Renal pelvis (tissue), 12 donors: ENCODE data around the gene NUP54. TPM values are rescaled to one million over a fixed set of nuclear protein-coding genes. Genes with fewer than 3 reads are reported as not detected.
A peak's percentile ranks its signal among the peaks of the same experiment; 100 is the strongest.

Experiments used
- DNase-seq: peaks from one replicate; pipeline ENCODE4 v3.0.0-alpha.2; 2013
- long read RNA-seq, 16 experiments: transcript quantifications; one replicate each; lab custom pipeline, GENCODE V29; 2026
- polyA plus RNA-seq, 3 donors: library from polyadenylated mRNA; unstranded; fragments of 120-200 nt; gene quantifications; one replicate each; pipeline ENCODE4 v1.2.1, GENCODE V29; 2013; ENCODE audit not compliant: insufficient read length in 3 of 3

The NUP54 gene
- polyA plus RNA-seq, result 10 to 100 TPM; 67.3 to 93.6 (median 79.2) TPM
- long read RNA-seq, donor 1, transcript NUP54-201 (12 exons, 2,367 nt), result major isoform, 12 of 22 reads
- long read RNA-seq, donor 1, partial matches to known transcripts, result 9 of 22 reads
- long read RNA-seq, donor 1, other reads (novel, unspliced or antisense), result 0 of 22 reads
- long read RNA-seq, donor 2, transcript NUP54-201 (12 exons, 2,367 nt), result major isoform, 19 of 35 reads
- long read RNA-seq, donor 2, partial matches to known transcripts, result 16 of 35 reads
- long read RNA-seq, donor 2, other reads (novel, unspliced or antisense), result 0 of 35 reads
- long read RNA-seq, donor 3, transcript NUP54-201 (12 exons, 2,367 nt), result major isoform, 9 of 20 reads
- long read RNA-seq, donor 3, partial matches to known transcripts, result 8 of 20 reads
- long read RNA-seq, donor 3, other reads (novel, unspliced or antisense), result 0 of 20 reads
- long read RNA-seq, donor 4, transcript NUP54-201 (12 exons, 2,367 nt), result major isoform, 15 of 32 reads
- long read RNA-seq, donor 4, partial matches to known transcripts, result 15 of 32 reads
- long read RNA-seq, donor 4, other reads (novel, unspliced or antisense), result 0 of 32 reads
- long read RNA-seq, donor 5, transcript NUP54-201 (12 exons, 2,367 nt), result major isoform, 5 of 5 reads
- long read RNA-seq, donor 5, partial matches to known transcripts, result 0 of 5 reads
- long read RNA-seq, donor 5, other reads (novel, unspliced or antisense), result 0 of 5 reads
- long read RNA-seq, donor 6, transcript NUP54-201 (12 exons, 2,367 nt), result major isoform, 10 of 25 reads
- long read RNA-seq, donor 6, partial matches to known transcripts, result 14 of 25 reads
- long read RNA-seq, donor 6, other reads (novel, unspliced or antisense), result 0 of 25 reads
- long read RNA-seq, donor 7, transcript NUP54-201 (12 exons, 2,367 nt), result major isoform, 14 of 24 reads
- long read RNA-seq, donor 7, partial matches to known transcripts, result 8 of 24 reads
- long read RNA-seq, donor 7, other reads (novel, unspliced or antisense), result 0 of 24 reads
- long read RNA-seq, donor 8, transcript NUP54-201 (12 exons, 2,367 nt), result major isoform, 8 of 19 reads
- long read RNA-seq, donor 8, partial matches to known transcripts, result 11 of 19 reads
- long read RNA-seq, donor 8, other reads (novel, unspliced or antisense), result 0 of 19 reads
- long read RNA-seq, donor 9, transcript NUP54-201 (12 exons, 2,367 nt), result major isoform, 12 of 29 reads
- long read RNA-seq, donor 9, partial matches to known transcripts, result 17 of 29 reads
- long read RNA-seq, donor 9, other reads (novel, unspliced or antisense), result 0 of 29 reads
- long read RNA-seq, donor 10, transcript NUP54-201 (12 exons, 2,367 nt), result major isoform, 11 of 24 reads
- long read RNA-seq, donor 10, partial matches to known transcripts, result 12 of 24 reads
- long read RNA-seq, donor 10, other reads (novel, unspliced or antisense), result 0 of 24 reads
- long read RNA-seq, donor 11, partial matches to known transcripts, result 7 of 10 reads
- long read RNA-seq, donor 11, other reads (novel, unspliced or antisense), result 0 of 10 reads
- long read RNA-seq, donor 12, transcript NUP54-201 (12 exons, 2,367 nt), result major isoform, 11 of 30 reads
- long read RNA-seq, donor 12, partial matches to known transcripts, result 17 of 30 reads
- long read RNA-seq, donor 12, other reads (novel, unspliced or antisense), result 0 of 30 reads
- long read RNA-seq, donor 13, transcript NUP54-201 (12 exons, 2,367 nt), result major isoform, 8 of 16 reads
- long read RNA-seq, donor 13, partial matches to known transcripts, result 7 of 16 reads
- long read RNA-seq, donor 13, other reads (novel, unspliced or antisense), result 0 of 16 reads
- long read RNA-seq, donor 14, transcript NUP54-201 (12 exons, 2,367 nt), result major isoform, 12 of 33 reads
- long read RNA-seq, donor 14, partial matches to known transcripts, result 15 of 33 reads
- long read RNA-seq, donor 14, other reads (novel, unspliced or antisense), result 0 of 33 reads
- long read RNA-seq, donor 15, transcript NUP54-201 (12 exons, 2,367 nt), result major isoform, 9 of 20 reads
- long read RNA-seq, donor 15, partial matches to known transcripts, result 10 of 20 reads
- long read RNA-seq, donor 15, other reads (novel, unspliced or antisense), result 0 of 20 reads
- long read RNA-seq, donor 16, transcript NUP54-201 (12 exons, 2,367 nt), result major isoform, 10 of 36 reads
- long read RNA-seq, donor 16, partial matches to known transcripts, result 22 of 36 reads
- long read RNA-seq, donor 16, other reads (novel, unspliced or antisense), result 0 of 36 reads

GRCh38 chr4:76148142-76148865, at the start of gene NUP54:
NUP54 (minus strand) TSS chr4:76148397; CDS start chr4:76148374, 23 bp downstream.
- peak; percentile 97 for DNase-seq

DNA sequence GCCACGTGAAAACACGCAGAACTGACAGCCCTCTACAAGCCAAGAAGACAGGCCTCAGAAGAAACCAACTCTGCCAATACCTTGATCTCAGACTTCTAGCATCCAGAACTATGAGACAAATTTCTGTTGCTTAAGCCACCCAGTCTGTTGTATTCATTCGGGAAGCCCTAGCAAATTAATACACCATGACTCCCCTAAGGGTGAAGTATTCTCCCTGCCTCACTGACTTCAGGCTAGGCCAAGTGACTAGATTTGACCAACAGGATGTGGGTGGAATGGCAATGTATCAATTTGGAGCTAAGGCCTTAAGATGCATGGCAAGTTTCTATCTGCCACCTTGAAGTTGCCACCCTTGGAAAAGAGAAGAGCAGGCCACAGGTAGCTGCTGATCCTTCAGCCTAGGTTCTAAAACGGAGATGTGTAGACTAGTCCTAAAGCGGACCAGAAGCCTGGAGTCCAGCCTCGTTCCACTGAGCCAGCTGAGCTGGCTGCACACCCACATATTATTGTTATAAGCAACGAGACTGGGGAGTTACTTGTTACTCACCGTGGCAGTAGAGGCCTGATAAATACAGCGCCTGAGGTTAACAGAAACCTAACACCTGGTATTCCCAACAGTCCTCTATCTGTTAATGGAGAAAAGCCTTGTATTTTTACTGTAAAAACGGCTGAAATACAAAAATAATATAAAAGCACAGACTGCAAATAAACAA, 49.0 kb upstream of the NUP54 start:
- DNase-seq, result no peak

GRCh38 chr4:76196376-76196775, 48.2 kb upstream of the NUP54 start:
- DNase-seq, result no peak

GRCh38 chr4:76195326-76195725, 47.1 kb upstream of the NUP54 start:
- no peak for DNase-seq

GRCh38 chr4:76194325-76194724, 46.1 kb upstream of the NUP54 start:
- DNase-seq, result no peak

GRCh38 chr4:76192236-76192635, 44.0 kb upstream of the NUP54 start:
- DNase-seq, result no peak

DNA sequence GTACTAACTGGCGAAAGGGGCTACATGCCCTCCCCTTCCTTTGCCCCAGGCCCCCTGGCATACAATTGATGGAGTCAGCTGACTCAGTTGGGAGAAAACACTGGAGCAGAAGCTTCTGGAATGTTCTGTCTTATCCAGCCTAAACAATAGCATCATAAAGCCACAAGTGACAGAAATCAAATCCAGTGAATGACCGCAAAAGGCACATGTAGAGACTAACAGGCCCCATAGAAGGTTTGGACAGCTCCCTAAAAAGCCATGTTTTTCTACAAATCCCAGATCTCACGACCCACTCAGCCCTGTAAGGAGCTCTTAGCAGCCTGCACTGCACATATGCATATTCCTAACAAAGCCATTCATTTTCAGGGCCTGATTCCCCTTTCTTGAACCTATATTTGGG, 40.4 kb upstream of the NUP54 start:
- no peak for DNase-seq

- no peak for DNase-seq
Measured at GRCh38 chr4:76188149-76188548, 40.0 kb upstream of the NUP54 start.

DNA sequence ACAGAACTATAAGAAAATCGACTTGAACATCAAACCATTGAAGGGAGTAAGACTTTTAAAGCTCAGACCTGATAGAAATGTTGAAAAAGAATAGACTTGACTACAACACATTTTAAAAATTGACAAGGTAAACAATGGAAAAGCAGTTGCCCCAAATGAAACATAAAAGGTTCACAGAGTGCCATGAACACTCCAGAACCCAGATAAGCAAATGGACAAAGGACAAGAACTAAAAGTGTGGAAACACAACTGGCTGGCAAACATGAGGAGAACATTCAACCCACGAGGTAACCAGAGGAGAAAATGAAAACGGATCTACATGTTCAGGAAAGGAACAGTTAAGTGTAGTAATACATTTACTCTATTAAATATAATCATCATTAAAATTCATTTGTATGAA, 39.0 kb upstream of the NUP54 start:
- DNase-seq, result no peak

- DNase-seq, result no peak
Measured at GRCh38 chr4:76182463-76182862, 34.3 kb upstream of the NUP54 start.

DNA sequence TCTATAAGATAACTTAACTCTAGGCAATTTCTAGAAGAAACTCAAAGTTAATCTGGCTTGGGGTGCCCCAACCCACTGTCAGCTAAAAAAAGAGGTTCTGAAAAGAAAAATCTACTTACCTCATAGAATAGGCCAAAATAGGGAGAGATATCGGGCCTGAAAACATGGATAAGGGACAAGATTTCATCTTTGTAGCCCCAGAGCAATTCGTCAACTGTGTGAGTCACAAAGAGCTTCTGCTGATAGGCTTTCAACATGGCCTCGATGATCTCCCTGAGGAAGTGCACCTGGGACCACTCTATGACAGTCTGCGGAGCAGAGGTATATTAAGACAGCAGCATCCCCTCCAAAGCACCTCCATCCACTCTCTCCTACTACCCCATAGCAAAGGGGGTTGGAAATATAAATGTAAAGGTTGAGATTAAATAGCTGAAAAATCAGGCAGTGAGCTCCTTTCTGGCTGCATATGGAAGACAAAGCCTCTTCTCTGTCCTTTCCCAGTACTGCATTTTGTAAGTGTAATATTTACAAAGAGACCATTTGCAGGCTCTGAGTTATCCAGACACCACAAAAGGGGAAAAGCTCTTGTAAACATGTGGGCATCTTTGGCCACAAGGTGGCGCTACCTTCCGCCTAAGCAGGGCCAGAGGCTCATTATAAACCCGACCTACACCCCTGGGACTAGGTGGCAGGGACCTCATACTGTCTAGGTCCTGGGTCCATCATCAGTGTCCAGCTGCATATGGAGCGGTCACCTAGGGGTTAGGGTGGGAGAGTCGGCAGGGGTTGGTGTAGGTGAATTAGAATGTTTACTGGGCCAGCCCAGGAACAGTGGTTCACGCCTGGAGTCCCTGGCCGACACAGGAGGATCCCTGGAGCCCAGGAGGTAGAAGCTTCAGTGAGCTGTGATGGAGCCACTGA, 31.5 kb upstream of the NUP54 start:
- DNase-seq, result peak; percentile 73

GRCh38 chr4:76178296-76178695, 30.1 kb upstream of the NUP54 start:
- DNase-seq, result no peak

DNA sequence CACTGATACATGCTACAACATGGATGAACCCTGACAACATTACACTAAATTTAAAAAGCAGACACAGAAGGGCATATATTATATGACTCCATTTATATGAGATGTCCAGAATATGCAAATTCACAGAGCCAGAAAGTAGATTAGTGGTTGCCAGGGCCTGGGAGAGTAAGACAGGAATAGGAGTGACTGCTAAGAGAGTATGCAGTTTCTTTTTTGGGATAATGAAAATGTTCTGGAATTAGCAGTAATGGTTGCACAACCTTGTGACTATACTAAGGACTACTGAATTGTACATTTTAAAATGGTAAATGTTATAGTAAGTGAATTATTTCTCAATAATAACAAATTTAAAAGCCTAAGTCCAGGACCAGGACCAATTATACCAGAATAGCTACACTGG, 29.5 kb upstream of the NUP54 start:
- no peak for DNase-seq

GRCh38 chr4:76175336-76175735, 27.1 kb upstream of the NUP54 start:
- no peak for DNase-seq

- no peak for DNase-seq
Measured at GRCh38 chr4:76174216-76174615, 26.0 kb upstream of the NUP54 start.

DNA sequence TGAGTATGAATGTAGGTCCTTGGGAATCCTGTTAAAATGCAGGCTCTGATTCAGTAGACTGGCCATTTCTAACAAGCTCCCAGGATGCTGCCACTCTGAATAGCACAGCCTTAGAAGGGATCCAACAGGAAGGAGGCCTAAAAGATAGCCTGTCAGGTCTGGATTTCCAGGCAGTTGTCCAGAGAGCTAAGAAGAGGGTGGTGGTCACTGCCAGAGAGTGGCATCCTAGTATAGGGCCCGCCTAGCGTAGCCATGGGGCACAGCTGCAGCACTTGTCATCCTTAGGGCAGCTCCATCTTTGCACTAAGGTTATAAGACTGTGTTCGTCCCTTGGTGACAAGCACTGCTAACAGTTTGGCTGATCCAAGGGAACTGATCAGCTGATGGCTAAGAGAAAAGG, 20.5 kb upstream of the NUP54 start:
- no peak for DNase-seq

DNA sequence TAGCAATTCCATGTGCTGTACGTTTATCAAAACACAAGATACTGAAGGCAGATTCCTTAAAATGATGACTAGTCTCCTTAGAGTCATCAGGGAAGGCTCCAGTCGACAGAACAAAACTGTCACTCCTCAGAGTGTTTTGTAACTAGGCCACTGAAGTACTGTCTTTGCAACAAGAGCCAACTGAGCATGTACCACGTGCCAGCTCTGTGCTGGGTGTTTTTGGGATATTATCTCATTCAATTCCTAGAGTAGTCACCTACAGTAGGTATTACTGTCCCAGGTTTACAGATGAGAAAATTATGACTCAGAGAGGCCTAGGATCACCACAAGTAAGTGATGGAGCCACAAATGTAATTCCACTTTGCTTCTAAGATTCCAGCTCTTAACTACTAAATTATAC, 18.3 kb upstream of the NUP54 start:
- no peak for DNase-seq
